ENCODE data around the gene SLC35F4. TPM values are rescaled to one million over a fixed set of nuclear protein-coding genes. Genes with fewer than 3 reads are reported as not detected.

SLC35F4 gene
- total and polyA plus RNA-seq, 2 of the 4 experiments (the other 2 are of a cell fraction), result not detected

DNA sequence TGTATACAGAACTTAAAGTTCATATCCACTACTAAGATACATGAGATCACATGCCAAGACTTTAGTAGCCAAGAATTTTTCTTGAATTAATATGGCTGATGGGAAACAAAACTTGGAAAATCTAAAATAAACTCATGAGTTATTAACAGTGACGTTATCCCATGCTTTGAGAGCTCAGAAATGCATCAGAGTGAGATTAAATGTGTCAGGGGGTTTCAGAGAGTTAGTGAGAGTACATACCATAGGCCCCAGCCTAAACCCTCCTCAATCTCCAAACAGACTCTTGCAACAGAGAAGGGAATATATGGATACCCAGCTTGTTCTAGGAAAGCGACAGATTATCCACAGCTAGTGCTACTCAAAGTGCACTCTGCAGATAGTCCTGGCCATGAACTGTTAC, 19.3 kb downstream of the SLC35F4 start:
- no peak overlapping the region for H2AFZ ChIP-seq (replicated peaks; ENCODE audit: low read length, poor library complexity)
- H3K18ac ChIP-seq (ENCODE audit: low read depth, low read length), result no peak overlapping the region
- TF ChIP-seq, protein P1, sequence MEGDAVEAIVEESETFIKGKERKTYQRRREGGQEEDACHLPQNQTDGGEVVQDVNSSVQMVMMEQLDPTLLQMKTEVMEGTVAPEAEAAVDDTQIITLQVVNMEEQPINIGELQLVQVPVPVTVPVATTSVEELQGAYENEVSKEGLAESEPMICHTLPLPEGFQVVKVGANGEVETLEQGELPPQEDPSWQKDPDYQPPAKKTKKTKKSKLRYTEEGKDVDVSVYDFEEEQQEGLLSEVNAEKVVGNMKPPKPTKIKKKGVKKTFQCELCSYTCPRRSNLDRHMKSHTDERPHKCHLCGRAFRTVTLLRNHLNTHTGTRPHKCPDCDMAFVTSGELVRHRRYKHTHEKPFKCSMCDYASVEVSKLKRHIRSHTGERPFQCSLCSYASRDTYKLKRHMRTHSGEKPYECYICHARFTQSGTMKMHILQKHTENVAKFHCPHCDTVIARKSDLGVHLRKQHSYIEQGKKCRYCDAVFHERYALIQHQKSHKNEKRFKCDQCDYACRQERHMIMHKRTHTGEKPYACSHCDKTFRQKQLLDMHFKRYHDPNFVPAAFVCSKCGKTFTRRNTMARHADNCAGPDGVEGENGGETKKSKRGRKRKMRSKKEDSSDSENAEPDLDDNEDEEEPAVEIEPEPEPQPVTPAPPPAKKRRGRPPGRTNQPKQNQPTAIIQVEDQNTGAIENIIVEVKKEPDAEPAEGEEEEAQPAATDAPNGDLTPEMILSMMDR (conservative IDR thresholded peaks at IDR 0.05; ENCODE audit: low read depth, low read length), result no peak
- TF ChIP-seq CHD1 (IDR thresholded peaks at IDR 0.05; ENCODE audit: low read depth, low read length) (no peak), POLR2A (IDR thresholded peaks at IDR 0.05; ENCODE audit: low read depth, low read length) (no peak), MAFK (IDR thresholded peaks at IDR 0.05; ENCODE audit: low read depth, low read length) (no peak), RFX5 (IDR thresholded peaks at IDR 0.05; ENCODE audit: low read depth, low read length) (no peak), MXI1 (IDR thresholded peaks at IDR 0.05; ENCODE audit: borderline replicate concordance, low read depth, low read length) (no peak), MAZ (IDR thresholded peaks at IDR 0.05; ENCODE audit: borderline replicate concordance, low read depth, low read length) (no peak), FOS (IDR thresholded peaks at IDR 0.05; ENCODE audit: low read depth, low read length) (no peak), BHLHE40 (IDR thresholded peaks at IDR 0.05; ENCODE audit: low read depth, low read length) (no peak), RAD21 (IDR thresholded peaks at IDR 0.05; ENCODE audit: low read length) (no peak), CEBPB (IDR thresholded peaks at IDR 0.05; ENCODE audit: low read depth, low read length) (no peak), SMC3 (IDR thresholded peaks at IDR 0.05; ENCODE audit: low read depth, low read length) (no peak), NFE2L2 (IDR thresholded peaks at IDR 0.05; ENCODE audit: low read depth, low read length) (no peak), RCOR1 (IDR thresholded peaks at IDR 0.05; ENCODE audit: insufficient replicate concordance, low read length) (no peak)
- TF ChIP-seq, protein P2, sequence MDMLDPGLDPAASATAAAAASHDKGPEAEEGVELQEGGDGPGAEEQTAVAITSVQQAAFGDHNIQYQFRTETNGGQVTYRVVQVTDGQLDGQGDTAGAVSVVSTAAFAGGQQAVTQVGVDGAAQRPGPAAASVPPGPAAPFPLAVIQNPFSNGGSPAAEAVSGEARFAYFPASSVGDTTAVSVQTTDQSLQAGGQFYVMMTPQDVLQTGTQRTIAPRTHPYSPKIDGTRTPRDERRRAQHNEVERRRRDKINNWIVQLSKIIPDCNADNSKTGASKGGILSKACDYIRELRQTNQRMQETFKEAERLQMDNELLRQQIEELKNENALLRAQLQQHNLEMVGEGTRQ (IDR thresholded peaks at IDR 0.05; ENCODE audit: low read depth, low read length), result no peak
- H3K36me3 ChIP-seq (ENCODE audit: control insufficient read depth, insufficient read depth, low read length), result no peaks in the 10 kb centered on the region
- no CpG with 5 or more reads among the region's 2 CpGs for WGBS, 2 experiments (ENCODE audit: extremely low coverage in 2 of 2, insufficient read length in 1 of 2)
- H4K5ac ChIP-seq (ENCODE audit: low read depth, low read length), result no peak overlapping the region
- H3K9me3 ChIP-seq (ENCODE audit: control insufficient read depth, insufficient read depth, low read length), result no peaks in the 10 kb centered on the region
- H3K56ac ChIP-seq (ENCODE audit: extremely low read depth, insufficient read depth, low read length), result no peak overlapping the region
- H3K9ac ChIP-seq (ENCODE audit: low read depth, low read length), result no peak overlapping the region
- H2BK20ac ChIP-seq (ENCODE audit: low read depth, low read length), result no peak overlapping the region
- H3K27ac ChIP-seq (ENCODE audit: insufficient read depth, low read length), result no peak overlapping the region
- H3K23ac ChIP-seq (ENCODE audit: low read depth, low read length), result no peak overlapping the region
- no peak overlapping the region for H2BK120ac ChIP-seq (ENCODE audit: low read depth, low read length)
- no peaks in the 10 kb centered on the region for H4K20me1 ChIP-seq (ENCODE audit: insufficient read depth, low read length)
- no peak overlapping the region for H3K4me2 ChIP-seq (ENCODE audit: low read depth, low read length)
- H2AK5ac ChIP-seq (ENCODE audit: low read depth, low read length), result no peak overlapping the region
- ChIA-PET CTCF (no interaction called here), POLR2A (ENCODE audit: unreplicated experiment) (no interaction called here)
- no TSS peak for BruUV-seq (replicated peaks)
- H3K4ac ChIP-seq (ENCODE audit: low read depth, low read length), result no peak overlapping the region
- no peaks in the 10 kb centered on the region for H3K79me1 ChIP-seq (ENCODE audit: low read depth in 1 of 2, low read length in 2 of 2)
- no peak overlapping the region for H2AK9ac ChIP-seq (replicated peaks; ENCODE audit: low read depth, low read length, poor library complexity)
- DNase-seq, result no peak
- no peaks in the 10 kb centered on the region for H3K4me1 ChIP-seq (ENCODE audit: control insufficient read depth, insufficient read depth, low read length)
- H3K4me3 ChIP-seq (ENCODE audit: insufficient read depth, low read depth, low read length), result no peak overlapping the region
- H2BK15ac ChIP-seq (ENCODE audit: low read depth, low read length), result no peak overlapping the region
- dilution Hi-C loops (cut with HindIII; ENCODE audit: low sequenced_read_pairs, unreplicated experiment) (no loop called here), intact Hi-C loops (cut with micrococcal nuclease) (no loop called here), in situ Hi-C loops (cut with MboI; ENCODE audit: low sequenced_read_pairs) (no loop called here)
- H4K91ac ChIP-seq (ENCODE audit: insufficient read depth, low read depth, low read length), result no peak overlapping the region
- no peak overlapping the region for H2BK5ac ChIP-seq (ENCODE audit: low read depth, low read length, poor library complexity, severe bottlenecking)
- no peaks in the 10 kb centered on the region for H3K27me3 ChIP-seq (ENCODE audit: control insufficient read depth, insufficient read depth, low read length)
- no peak for ATAC-seq (ENCODE audit: low read depth)
- H4K8ac ChIP-seq (ENCODE audit: low read depth in 2 of 2, low read length in 2 of 2), result no peak overlapping the region
- H3K9me1 ChIP-seq (ENCODE audit: insufficient read depth, low read length), result no peaks in the 10 kb centered on the region
- no peak overlapping the region for H3K14ac ChIP-seq (replicated peaks; ENCODE audit: low read depth, low read length)
